Heart left ventricle (tissue), 16 donors: ENCODE results near the gene ZNF394. TPM values are rescaled to one million over a fixed set of nuclear protein-coding genes. Genes with fewer than 3 reads are reported as not detected.

Experiments used
- ATAC-seq, 4 donors: fragments of 200-7000 bp; cut with Tn5 transposase; one replicate each; pipeline ENCODE4 v1.9.1; 2020 to 2022; ENCODE audit warnings: moderate library complexity in 4 of 4, mild to moderate bottlenecking in 3 of 4, moderate number of reproducible peaks in 1 of 4
- DNase-seq, 5 donors: peaks; one replicate each; pipeline ENCODE4 v3.0.0-alpha.2; 2020
- H3K27ac ChIP-seq, 12 donors: fragments of 200-600 bp; sonication (generic) in 4 of 12; one replicate each; pipeline versions ENCODE4 v1.5.0 to v1.8.0; 2016 to 2022; ENCODE audit warnings: mild to moderate bottlenecking in 2 of 12
- H3K27me3 ChIP-seq, 9 donors: fragments of 200-600 bp; sonication (generic) in 2 of 9; one replicate each; pipeline versions ENCODE4 v1.5.1 to v1.8.0; 2016 to 2022; ENCODE audit warnings: mild to moderate bottlenecking in 3 of 9
- H3K36me3 ChIP-seq, 9 donors: fragments of 200-600 bp; sonication (generic) in 2 of 9; one replicate each; pipeline versions ENCODE4 v1.5.0 to v1.8.0; 2018 to 2022; ENCODE audit warnings: mild to moderate bottlenecking in 2 of 9
- H3K4me1 ChIP-seq, 12 donors: fragments of 200-600 bp; sonication (generic) in 4 of 12; one replicate each; pipeline versions ENCODE4 v1.5.0 to v1.8.0; 2016 to 2022; ENCODE audit warnings: mild to moderate bottlenecking in 3 of 12
- H3K4me3 ChIP-seq, 12 donors: fragments of 200-600 bp; sonication (generic) in 4 of 12; one replicate each; pipeline versions ENCODE4 v1.5.0 to v1.8.0; 2017 to 2022; ENCODE audit warnings: mild to moderate bottlenecking in 9 of 12, moderate library complexity in 4 of 12
- H3K9me3 ChIP-seq, 12 donors: fragments of 200-600 bp; sonication (generic) in 4 of 12; one replicate each; pipeline versions ENCODE4 v1.5.0 to v1.8.0; 2016 to 2022; ENCODE audit warnings: mild to moderate bottlenecking in 1 of 12
- POLR2A ChIP-seq, 2 donors: fragments of 450-650 bp; IDR thresholded peaks; one replicate each; pipeline ENCODE4 v1.6.1; 2017; ENCODE audit warnings: antibody characterized with exemption in 2 of 2, mild to moderate bottlenecking in 2 of 2, moderate library complexity in 2 of 2
- WGBS, 4 donors: extraction: QIAGEN DNeasy Blood & Tissue Kit in 2 of 4; methylation state at CpG; one replicate each; pipeline versions ENCODE4 v1.1.5 to v1.1.7; 2013 to 2018; 5-methylcytosine and 5-hydroxymethylcytosine counted together
- intact Hi-C, 10 donors: fragments of 100-400 bp; cut with DNase I; formaldehyde crosslinking; loops; one replicate each; pipeline versions ENCODE4 v1.11.1 to v1.14.2; 2022
- polyA plus RNA-seq, 2 donors: library from polyadenylated mRNA; stranded (reverse); fragments of 200-250 nt; gene quantifications; one replicate each; pipeline ENCODE4 v1.2.3, GENCODE V29; 2013
- total RNA-seq, 9 donors: library from RNA; depleted of rRNA in 2 of 9; stranded (reverse); fragments of >200 nt in 2 of 9; fragmentation: NEBNext Ultra II Directional in 3 of 9; extraction: Animal tissue kit (Norgen Biotek cat#: 25700) in 3 of 9; gene quantifications; one replicate each; pipeline versions ENCODE4 v1.1.0 to v1.2.4, GENCODE V29; 2016 to 2023
- TF ChIP-seq, protein P1 (sequence below), 12 donors: fragments of 200-600 bp; sonication (generic) in 4 of 12; IDR thresholded peaks; one replicate each; pipeline versions ENCODE4 v1.5.0 to v1.8.0; 2018 to 2022; ENCODE audit warnings: antibody characterized with exemption in 12 of 12, mild to moderate bottlenecking in 5 of 12
- donor health status: ischemic (EF 13 %, LVEDD 7.1; RV severe dilation, severe dysfunction).
- donor health status: healthy with polysubstance abuse.
- donor health status: DM: no; HTN: yes; CAD: no.
- donor health status: DM: no; HTN: no; CAD: no.
- donor health status: ischemic (EF 25% LVEDD 6.9; RV normal size, moderate dysfunction).
- donor health status: ischemic (EF 25% LVEDD 5.7; RV mildly dilated, moderate dysfunction).
- donor health status: healthy.
- donor health status: DM: yes; HTN: yes; CAD: no.
- donor health status: ischemic (EF 35%, LVEDD 5.7; RV mildly dilated, moderate dysfunction).
- donor health status: nonischemic (EF 11% LVEDD 7.7; RV severe dilation, severe dysfunction).
- donor health status: DM: yes; HTN: yes; CAD: no.
- donor health status: PGD.
- donor health status: ischemic (EF 29% LVEDD 5.4; RV normal size, mild dysfunction).
- donor health status: nonischemic (EF 23%, LVEDD 6.1; RV moderate dilation, normal function).

Gene ZNF394
- total and polyA plus RNA-seq, 11 donors: 12.4 to 23.0 (median 15.2) TPM

DNA sequence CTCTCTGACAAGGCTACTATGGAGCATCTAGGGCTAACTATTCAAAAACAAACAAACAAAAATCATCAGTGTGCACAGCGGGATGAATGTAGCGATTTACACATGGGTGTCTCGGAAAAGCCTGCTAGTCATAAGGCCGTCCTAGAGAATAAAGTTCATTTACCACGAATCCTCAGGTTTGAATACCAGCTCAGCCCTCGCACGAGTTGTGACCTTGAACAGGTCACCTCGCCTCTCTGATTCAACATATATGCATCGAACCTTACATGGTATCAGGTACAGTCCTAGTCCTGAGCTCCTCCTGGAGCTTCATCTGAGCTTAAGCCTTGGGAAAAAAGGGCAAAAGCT is 34.7 kb downstream of the ZNF394 start:
- H3K27ac ChIP-seq: peak overlapping the region; percentile 77 to 96 (median 92)
- H3K27me3 ChIP-seq: no peaks in the 10 kb centered on the region
- intact Hi-C loops: loop anchor here in 2 of 10 donors (2.0 to 5.0 kb wide), 2 partner anchors 25 to 37 kb away; partner anchors contain the start of genes ZKSCAN5 (in 1 of the 2) and ZNF394 (in 1 of the 2)
- DNase-seq: no peak
- peak overlapping the region; percentile 64 to 96 (median 82) for H3K4me3 ChIP-seq
- peak in 2 of 4 donors; percentile 4 to 25 for ATAC-seq
- TF ChIP-seq, protein P1, sequence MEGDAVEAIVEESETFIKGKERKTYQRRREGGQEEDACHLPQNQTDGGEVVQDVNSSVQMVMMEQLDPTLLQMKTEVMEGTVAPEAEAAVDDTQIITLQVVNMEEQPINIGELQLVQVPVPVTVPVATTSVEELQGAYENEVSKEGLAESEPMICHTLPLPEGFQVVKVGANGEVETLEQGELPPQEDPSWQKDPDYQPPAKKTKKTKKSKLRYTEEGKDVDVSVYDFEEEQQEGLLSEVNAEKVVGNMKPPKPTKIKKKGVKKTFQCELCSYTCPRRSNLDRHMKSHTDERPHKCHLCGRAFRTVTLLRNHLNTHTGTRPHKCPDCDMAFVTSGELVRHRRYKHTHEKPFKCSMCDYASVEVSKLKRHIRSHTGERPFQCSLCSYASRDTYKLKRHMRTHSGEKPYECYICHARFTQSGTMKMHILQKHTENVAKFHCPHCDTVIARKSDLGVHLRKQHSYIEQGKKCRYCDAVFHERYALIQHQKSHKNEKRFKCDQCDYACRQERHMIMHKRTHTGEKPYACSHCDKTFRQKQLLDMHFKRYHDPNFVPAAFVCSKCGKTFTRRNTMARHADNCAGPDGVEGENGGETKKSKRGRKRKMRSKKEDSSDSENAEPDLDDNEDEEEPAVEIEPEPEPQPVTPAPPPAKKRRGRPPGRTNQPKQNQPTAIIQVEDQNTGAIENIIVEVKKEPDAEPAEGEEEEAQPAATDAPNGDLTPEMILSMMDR (IDR thresholded peaks at IDR 0.05): no peak
- no peak for TF ChIP-seq POLR2A (IDR thresholded peaks at IDR 0.05)
- 0 to 10% (median 5%) methylated on average over 9 of the region's 9 CpGs for WGBS, 4 donors
- no peaks in the 10 kb centered on the region for H3K9me3 ChIP-seq
- peaks cover 8 to 58% (median 29%) of the 10 kb centered on the region in 12 donors for H3K4me1 ChIP-seq
- peaks cover 0 to 28% (median 15%) of the 10 kb centered on the region in 9 donors for H3K36me3 ChIP-seq

DNA sequence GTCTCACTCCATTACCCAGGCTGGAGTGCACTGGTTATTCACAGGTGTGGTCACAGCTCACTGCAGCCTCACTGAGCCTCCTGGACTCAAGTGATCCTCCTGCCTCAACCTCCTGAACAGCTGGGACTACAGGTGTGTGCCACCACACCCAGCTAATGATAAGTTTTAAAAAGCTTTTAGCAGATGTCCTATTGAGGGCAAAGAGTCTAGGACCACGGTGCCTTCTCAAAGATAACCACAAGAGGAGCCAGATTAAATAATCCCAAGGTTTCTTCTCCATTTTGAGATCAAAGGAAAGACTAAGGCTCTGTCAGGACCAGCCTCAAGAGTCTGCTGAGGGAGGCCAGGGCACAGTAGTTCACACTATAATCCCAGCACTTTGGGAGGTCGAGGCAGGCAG is 38.9 kb downstream of the ZNF394 start:
- H3K4me1 ChIP-seq: peaks cover 8 to 61% (median 36%) of the 10 kb centered on the region in 12 donors
- TF ChIP-seq POLR2A (IDR thresholded peaks at IDR 0.05): no peak
- TF ChIP-seq, protein P1 (IDR thresholded peaks at IDR 0.05): no peak
- DNase-seq (no peak), ATAC-seq (no peak)
- WGBS, 4 donors: 91 to 94% (median 93%) methylated on average over 2 of the region's 2 CpGs
- H3K27me3 ChIP-seq: no peaks in the 10 kb centered on the region
- intact Hi-C loops: no loop called here
- no peak overlapping the region for H3K4me3 ChIP-seq
- no peak overlapping the region for H3K27ac ChIP-seq
- H3K36me3 ChIP-seq: peaks cover 0 to 70% (median 55%) of the 10 kb centered on the region in 9 donors
- H3K9me3 ChIP-seq: no peaks in the 10 kb centered on the region

DNA sequence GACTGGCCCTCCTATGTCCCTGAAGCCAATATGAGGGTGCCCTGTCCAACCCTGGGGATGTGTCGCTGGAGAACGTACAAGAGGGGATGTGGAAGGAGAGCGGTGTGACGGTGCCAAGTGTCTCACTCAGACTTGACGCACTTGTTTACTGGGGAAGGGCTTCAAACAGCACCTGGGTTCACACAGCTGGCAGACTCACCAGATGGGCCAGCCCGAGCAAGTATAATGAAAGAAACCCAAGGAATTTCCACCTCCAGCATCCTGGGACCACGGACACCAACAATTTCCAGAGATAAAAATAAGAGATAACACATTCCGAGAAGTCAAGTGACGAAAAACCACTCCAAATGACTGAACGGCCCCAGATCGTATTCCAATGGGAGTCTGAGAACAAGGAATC is 39.4 kb downstream of the ZNF394 start:
- peak overlapping the region in 1 of 12 donors; percentile 10 for H3K27ac ChIP-seq
- ATAC-seq (peak in 3 of 4 donors; percentile 3 to 19 (median 12)), DNase-seq (no peak)
- 55 to 69% (median 65%) methylated on average over 11 of the region's 11 CpGs for WGBS, 4 donors
- H3K36me3 ChIP-seq: peaks cover 0 to 74% (median 61%) of the 10 kb centered on the region in 9 donors
- H3K9me3 ChIP-seq: no peaks in the 10 kb centered on the region
- intact Hi-C loops: no loop called here
- no peaks in the 10 kb centered on the region for H3K27me3 ChIP-seq
- H3K4me3 ChIP-seq: no peak overlapping the region
- TF ChIP-seq, protein P1 (IDR thresholded peaks at IDR 0.05): no peak
- TF ChIP-seq POLR2A (IDR thresholded peaks at IDR 0.05): no peak
- H3K4me1 ChIP-seq: peaks cover 8 to 60% (median 35%) of the 10 kb centered on the region in 12 donors

DNA sequence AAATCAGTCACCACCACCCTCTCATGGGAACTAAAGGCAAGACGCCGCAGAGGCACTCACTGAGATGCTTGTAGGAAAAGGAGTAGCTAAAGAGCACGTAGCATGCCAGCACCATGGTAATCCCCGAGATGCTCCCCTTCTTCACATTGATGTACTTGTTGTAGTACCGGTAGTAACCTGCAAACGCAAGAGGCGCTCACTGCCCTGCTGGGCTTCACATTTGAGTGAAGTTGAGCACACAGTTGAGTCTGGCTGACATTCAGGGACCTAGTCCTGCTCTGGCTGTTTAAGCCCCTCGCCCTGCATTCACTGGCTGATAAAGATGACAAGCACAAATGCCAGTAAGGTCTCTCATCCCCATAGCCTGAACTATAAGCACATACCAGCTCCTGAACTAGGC is 41.0 kb downstream of the ZNF394 start:
- H3K4me1 ChIP-seq: peaks cover 8 to 48% (median 23%) of the 10 kb centered on the region in 12 donors
- ATAC-seq: no peak
- H3K4me3 ChIP-seq: no peak overlapping the region
- no peak for TF ChIP-seq POLR2A (IDR thresholded peaks at IDR 0.05)
- TF ChIP-seq, protein P1 (IDR thresholded peaks at IDR 0.05): peak in 3 of 12 donors; percentile 19 to 34 (median 23)
- intact Hi-C loops: no loop called here
- H3K9me3 ChIP-seq: no peaks in the 10 kb centered on the region
- no peak for DNase-seq
- peaks cover 0 to 87% (median 75%) of the 10 kb centered on the region in 9 donors for H3K36me3 ChIP-seq
- no peaks in the 10 kb centered on the region for H3K27me3 ChIP-seq
- H3K27ac ChIP-seq: no peak overlapping the region
- 84 to 91% (median 87%) methylated on average over 8 of the region's 8 CpGs for WGBS, 4 donors
